NCI-H82 (cell line): Measurements from ENCODE around the gene NAP1L3.
A peak's percentile ranks its signal among the peaks of the same experiment; 100 is the strongest.

ENCODE experiments used
- DNase-seq: peaks from one replicate; lab custom pipeline; 2025; lab: John Stamatoyannopoulos, UW

NAP1L3 gene, protein sequence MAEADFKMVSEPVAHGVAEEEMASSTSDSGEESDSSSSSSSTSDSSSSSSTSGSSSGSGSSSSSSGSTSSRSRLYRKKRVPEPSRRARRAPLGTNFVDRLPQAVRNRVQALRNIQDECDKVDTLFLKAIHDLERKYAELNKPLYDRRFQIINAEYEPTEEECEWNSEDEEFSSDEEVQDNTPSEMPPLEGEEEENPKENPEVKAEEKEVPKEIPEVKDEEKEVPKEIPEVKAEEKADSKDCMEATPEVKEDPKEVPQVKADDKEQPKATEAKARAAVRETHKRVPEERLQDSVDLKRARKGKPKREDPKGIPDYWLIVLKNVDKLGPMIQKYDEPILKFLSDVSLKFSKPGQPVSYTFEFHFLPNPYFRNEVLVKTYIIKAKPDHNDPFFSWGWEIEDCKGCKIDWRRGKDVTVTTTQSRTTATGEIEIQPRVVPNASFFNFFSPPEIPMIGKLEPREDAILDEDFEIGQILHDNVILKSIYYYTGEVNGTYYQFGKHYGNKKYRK

DNA sequence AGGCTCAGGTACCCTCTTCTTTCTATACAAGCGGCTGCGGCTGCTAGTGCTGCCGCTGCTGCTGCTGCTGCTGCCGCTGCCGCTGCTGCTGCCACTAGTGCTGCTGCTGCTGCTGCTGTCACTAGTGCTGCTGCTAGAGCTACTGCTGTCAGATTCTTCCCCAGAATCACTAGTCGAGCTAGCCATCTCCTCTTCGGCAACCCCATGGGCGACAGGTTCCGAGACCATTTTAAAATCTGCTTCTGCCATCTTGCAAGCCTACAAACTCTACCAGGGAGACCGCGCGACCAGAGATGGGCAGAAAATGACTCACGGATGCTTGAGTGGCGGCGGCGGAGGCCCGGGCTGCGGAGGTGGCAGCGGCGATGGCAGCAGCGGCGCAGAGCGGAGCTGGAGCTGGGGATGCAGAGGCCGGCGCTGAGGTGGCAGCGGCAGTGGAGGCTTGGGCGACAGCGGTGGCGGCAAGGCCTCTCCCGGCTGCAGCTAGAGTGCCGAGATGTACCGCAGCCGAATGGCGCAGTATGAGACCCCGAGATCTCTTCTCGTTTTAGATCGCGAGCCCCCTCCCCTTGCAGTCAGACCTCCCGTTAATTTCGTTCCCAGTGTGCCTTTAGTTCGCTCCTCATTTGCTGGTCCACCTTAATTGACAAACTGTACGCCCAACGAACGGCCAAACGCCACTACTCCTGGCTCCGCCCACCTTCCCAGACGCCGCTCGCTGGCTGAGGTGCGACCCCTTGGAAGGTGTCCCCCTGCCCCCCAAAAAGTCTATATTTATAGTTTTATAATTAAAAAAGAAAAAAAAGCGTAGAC lies at the start of gene NAP1L3:
TSS of gene NAP1L3 (minus strand) at position 523 of the 813 bp plus-strand sequence. CDS start at position 249, 274 bp downstream.
- DNase-seq = peak; percentile 85

DNA sequence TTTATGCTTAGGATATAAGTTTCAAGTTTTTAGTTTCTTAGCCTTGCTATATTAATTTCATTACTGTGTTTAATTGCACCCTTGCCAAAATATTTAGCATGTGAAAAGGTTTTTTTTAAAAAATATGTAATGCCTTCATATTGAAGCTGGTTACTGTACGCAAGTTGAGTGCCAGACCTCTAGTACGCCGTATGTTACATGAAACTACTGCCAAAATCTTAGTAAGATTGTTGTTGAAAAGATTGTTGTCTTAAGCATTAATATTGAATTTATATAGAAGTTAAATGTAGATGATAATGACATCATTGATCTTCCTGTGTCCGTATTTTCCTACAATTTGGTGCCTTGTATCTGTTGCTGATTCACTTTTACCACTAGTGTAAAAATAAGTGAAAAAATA lies 37.7 kb upstream of the NAP1L3 start:
- DNase-seq = no peak

DNA sequence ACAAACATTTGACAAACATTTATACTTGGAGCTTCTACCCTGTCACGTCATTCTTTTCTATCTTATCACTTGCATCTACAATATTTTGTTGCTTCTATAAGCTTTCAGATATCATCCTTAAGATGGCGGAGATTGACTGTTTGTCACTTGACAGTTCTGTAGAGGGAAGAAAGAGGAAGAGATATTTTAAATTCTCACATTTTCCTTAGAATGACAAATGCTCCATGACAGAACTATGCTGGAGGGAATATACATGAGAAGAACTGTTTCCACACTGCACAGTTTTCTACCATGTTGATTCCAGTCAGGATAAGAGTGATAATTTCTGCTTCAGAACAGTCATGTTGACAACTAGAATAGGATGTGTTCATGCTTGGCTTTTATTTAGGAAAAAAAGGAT lies 30.3 kb upstream of the NAP1L3 start:
- no peak for DNase-seq

DNA sequence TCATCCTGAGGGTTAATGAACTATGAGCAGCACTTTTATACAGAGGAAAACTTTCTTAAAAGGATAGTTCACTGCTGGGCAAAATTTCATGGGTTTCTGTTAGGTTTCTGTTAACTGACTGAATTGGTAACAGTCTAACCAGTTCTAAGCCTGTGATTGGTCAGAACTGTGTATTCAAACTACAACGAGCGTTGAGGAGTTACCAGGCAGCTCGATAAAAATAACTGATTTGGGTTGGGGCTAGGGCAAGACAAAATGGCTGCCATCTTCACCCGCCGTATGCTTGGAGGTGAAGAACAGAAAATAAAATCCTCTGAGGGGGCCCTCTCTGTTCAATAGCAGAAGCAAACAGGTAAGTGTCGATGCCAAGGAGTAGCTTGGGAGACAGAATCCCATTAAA lies 22.6 kb upstream of the NAP1L3 start:
- no peak for DNase-seq

DNA sequence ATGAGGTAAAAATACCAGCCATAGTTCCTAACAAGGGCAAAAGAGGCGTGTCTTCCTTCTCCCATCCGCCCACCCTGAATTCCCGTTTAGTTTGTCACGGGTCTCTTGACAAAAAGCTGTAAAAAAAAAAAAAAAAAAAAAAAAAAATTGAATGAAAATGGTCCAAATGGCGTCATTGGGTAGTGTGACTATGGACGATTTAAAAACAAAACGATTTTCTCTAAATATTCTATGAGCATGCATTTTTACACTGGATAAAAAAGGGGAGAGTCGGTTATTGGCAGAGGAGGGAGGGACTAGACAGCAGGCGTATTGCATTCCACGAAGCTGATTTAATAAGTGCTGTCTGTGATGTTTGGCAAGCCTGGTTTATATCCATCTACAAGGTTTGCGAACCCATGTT lies 492 bp upstream of the NAP1L3 start, which contains the start of gene FAM133A:
TSS of gene FAM133A (plus strand) at position 338 of the 403 bp plus-strand sequence. CDS start 35,214 bp downstream, outside the sequence.
- peak; percentile 35 for DNase-seq

DNA sequence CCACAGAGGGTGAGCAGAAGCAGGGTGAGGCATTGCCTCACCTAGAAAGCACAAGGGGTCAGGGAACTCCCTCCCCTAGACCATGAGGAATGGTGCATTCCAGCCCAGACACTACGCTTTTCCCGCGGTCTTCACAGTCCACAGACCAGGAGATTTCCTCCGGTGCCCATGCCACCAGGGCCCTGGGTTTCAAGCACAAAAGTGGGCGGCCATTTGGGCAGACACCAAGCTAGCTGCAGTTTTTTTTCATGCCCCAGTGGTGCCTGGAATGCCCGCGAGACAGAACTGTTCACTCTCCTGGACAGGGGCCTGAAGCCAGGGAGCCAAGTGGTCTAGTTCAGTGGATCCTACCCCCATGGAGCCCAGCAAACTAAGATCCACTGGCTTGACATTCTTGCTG lies 12.8 kb downstream of the NAP1L3 start:
- DNase-seq = no peak

DNA sequence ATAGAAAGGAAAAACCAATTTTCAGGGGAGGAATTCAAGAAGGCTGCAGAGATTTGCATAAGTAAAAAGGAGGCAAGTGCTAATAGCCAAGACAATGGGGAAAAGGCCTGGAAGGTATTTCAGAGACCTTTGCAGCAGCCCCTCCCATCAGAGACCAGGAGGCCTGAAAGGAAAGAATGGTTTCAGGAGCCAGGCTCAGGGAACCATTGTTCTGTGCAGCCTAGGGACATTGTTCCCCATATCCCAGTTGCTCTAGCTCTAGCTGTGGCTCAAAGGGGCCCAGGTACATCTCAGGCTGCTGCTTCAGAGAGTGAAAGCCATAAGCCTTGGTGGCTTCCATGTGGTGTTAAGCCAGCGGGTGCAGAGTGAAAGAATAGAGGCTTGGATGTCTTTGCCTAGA lies 24.0 kb downstream of the NAP1L3 start:
- DNase-seq = no peak

DNA sequence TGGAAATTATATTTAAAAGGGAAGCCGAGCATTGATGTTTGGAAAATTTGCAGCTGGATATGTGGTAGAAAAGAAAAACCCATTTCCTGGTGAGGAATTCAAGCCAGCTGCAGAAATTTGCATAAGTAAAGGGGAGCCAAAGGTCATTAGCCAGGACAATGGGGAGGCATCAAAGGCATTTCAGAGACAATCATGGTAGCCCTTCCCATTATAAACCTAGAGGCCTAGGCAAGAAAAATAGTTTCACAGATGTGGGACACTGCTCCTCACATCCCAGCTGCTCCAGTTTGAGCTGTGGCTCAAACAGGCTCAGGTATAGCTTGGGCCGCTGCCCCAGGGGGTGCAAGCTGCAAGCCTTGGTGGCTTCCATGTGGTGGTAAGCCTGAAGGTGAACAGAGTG lies 35.8 kb downstream of the NAP1L3 start:
- no peak for DNase-seq
